Neural cell (in vitro differentiated cells): ENCODE data around the gene LAIR2. TPM values are rescaled to one million over a fixed set of nuclear protein-coding genes. Genes with fewer than 3 reads are reported as not detected.

ENCODE experiments used
- H2AFZ ChIP-seq: fragments of 200-600, 300-800 bp; sonication (generic), shearing (Covaris generic); 2 replicates; pipeline ENCODE4 v1.6.0; 2014; ENCODE audit warnings: low read depth, mild to moderate bottlenecking, antibody characterized with exemption, low read length, moderate library complexity
- H3F3A ChIP-seq: fragments of 200-600 bp; shearing (Covaris generic); 2 replicates; pipeline ENCODE4 v1.6.1; 2016; ENCODE audit warnings: mild to moderate bottlenecking, moderate library complexity, mixed read lengths, antibody characterized with exemption, low read length; ENCODE audit not compliant: insufficient read depth, poor library complexity, severe bottlenecking
- H3K27ac ChIP-seq: fragments of 200-600, 300-800 bp; sonication (generic), shearing (Covaris generic); 2 replicates; pipeline ENCODE4 v1.5.1; 2014; ENCODE audit warnings: mild to moderate bottlenecking, low read length, moderate library complexity
- H3K27me3 ChIP-seq: fragments of 300-800, 200-600 bp; sonication (generic), shearing (Covaris generic); 2 replicates; pipeline ENCODE4 v1.6.0; 2014; ENCODE audit warnings: mild to moderate bottlenecking, low read depth, low read length, moderate library complexity; ENCODE audit not compliant: insufficient read depth
- H3K36me3 ChIP-seq: fragments of 300-800, 200-600 bp; sonication (generic), shearing (Covaris generic); 2 replicates; pipeline ENCODE4 v1.5.1; 2014; ENCODE audit warnings: mild to moderate bottlenecking, antibody characterized with exemption, low read length, moderate library complexity; ENCODE audit not compliant: insufficient read depth
- H3K4me2 ChIP-seq: fragments of 300-800, 200-600 bp; sonication (generic), shearing (Covaris generic); 2 replicates; pipeline ENCODE4 v1.6.0; 2014; ENCODE audit warnings: mild to moderate bottlenecking, low read length
- H3K4me3 ChIP-seq: fragments of 300-800, 200-600 bp; sonication (generic), shearing (Covaris generic); 2 replicates; pipeline ENCODE4 v1.5.1; 2014; ENCODE audit warnings: mild to moderate bottlenecking, low read length, moderate library complexity
- H3K79me2 ChIP-seq: fragments of 200-600 bp; shearing (Covaris generic); replicated peaks from 2 replicates; pipeline ENCODE4 v1.6.0; 2014; ENCODE audit warnings: mild to moderate bottlenecking, low read length, moderate library complexity; ENCODE audit not compliant: insufficient read depth
- H3K9ac ChIP-seq: fragments of 300-800, 200-600 bp; sonication (generic), shearing (Covaris generic); 2 replicates; pipeline ENCODE4 v1.6.1; 2016; ENCODE audit warnings: mild to moderate bottlenecking, low read length, mixed read lengths
- H3K9me2 ChIP-seq: fragments of 200-600 bp; shearing (Covaris generic); 2 replicates; pipeline ENCODE4 v1.6.1; 2016; ENCODE audit warnings: mild to moderate bottlenecking, low read length, mixed read lengths; ENCODE audit not compliant: insufficient read depth
- H3K9me3 ChIP-seq: fragments of 200-600, 300-800 bp; sonication (generic), shearing (Covaris generic); 2 replicates; pipeline ENCODE4 v1.6.1; 2016; ENCODE audit warnings: mild to moderate bottlenecking, mixed run types, low read length, moderate library complexity, mixed read lengths
- H4K20me1 ChIP-seq: fragments of 200-600 bp; shearing (Covaris generic); 2 replicates; pipeline ENCODE4 v1.6.1; 2016; ENCODE audit warnings: mild to moderate bottlenecking, mixed run types; ENCODE audit not compliant: insufficient read depth
- EP300 ChIP-seq: fragments of 450-650 bp; conservative IDR thresholded peaks from 2 replicates; pipeline ENCODE4 v1.6.1; 2014; ENCODE audit warnings: antibody characterized with exemption, mild to moderate bottlenecking, moderate library complexity; ENCODE audit not compliant: poor library complexity, severe bottlenecking
- EZH2 ChIP-seq: fragments of 200-600, 300-800 bp; shearing (Covaris generic), sonication (generic); IDR thresholded peaks from 2 replicates; pipeline ENCODE4 v1.6.1; 2014; ENCODE audit warnings: antibody characterized with exemption, low read length, borderline replicate concordance, mild to moderate bottlenecking; ENCODE audit not compliant: insufficient read depth, poor library complexity, severe bottlenecking
- MXI1 ChIP-seq: fragments of 450-650 bp; conservative IDR thresholded peaks from 2 replicates; pipeline ENCODE4 v1.6.1; 2014; ENCODE audit warnings: antibody characterized with exemption, mild to moderate bottlenecking; ENCODE audit not compliant: poor library complexity, severe bottlenecking
- POLR2AphosphoS5 ChIP-seq: IDR thresholded peaks from 2 replicates; pipeline ENCODE4 v1.6.1; 2012
- RAD21 ChIP-seq: fragments of 450-650 bp; conservative IDR thresholded peaks from 2 replicates; pipeline ENCODE4 v1.6.1; 2014; ENCODE audit warnings: antibody characterized with exemption, mild to moderate bottlenecking, moderate library complexity
- SMC3 ChIP-seq: fragments of 450-650 bp; conservative IDR thresholded peaks from 2 replicates; pipeline ENCODE4 v1.6.1; 2014; ENCODE audit warnings: antibody characterized with exemption, mild to moderate bottlenecking, moderate library complexity; ENCODE audit not compliant: poor library complexity
- TAF1 ChIP-seq: IDR thresholded peaks from 2 replicates; pipeline ENCODE4 v1.6.1; 2012; ENCODE audit warnings: low read depth
- polyA plus RNA-seq: library from polyadenylated mRNA; depleted of rRNA; stranded (reverse); fragments of >200 nt; gene quantifications from 2 replicates; pipeline ENCODE4 v1.2.3, GENCODE V29; 2014
- TF ChIP-seq, protein P1 (sequence below): IDR thresholded peaks from 2 replicates; pipeline ENCODE4 v1.6.1; 2012; ENCODE audit warnings: borderline replicate concordance
- TF ChIP-seq, protein P2 (sequence below): fragments of 450-650 bp; IDR thresholded peaks from 2 replicates; pipeline ENCODE4 v1.5.1; 2014; ENCODE audit warnings: antibody characterized with exemption, mild to moderate bottlenecking, moderate library complexity; ENCODE audit not compliant: poor library complexity, severe bottlenecking

The LAIR2 gene
- polyA plus RNA-seq, 1 donor from 2014 or later, result not detected

DNA sequence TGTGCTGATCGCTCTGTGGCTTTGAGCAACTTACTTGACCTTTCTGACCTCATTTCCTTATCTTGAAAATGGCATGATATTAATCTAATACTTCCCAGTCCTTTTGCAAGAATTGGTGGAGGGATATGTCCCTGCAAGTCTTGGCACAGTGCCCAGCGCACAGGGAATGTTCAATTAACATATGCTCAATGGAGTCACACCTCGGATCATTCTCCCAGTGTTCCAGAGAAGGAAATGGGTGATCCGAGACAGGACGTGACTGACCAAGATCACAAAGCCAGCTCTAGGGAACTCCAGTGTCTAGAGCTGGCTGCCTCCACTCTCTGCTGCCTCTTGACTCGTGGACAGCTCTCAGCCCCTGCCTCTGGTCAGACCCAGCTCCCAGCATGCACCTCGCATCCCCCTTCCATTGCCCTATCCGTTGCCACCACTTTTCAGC, 33.1 kb upstream of the LAIR2 start:
- no peaks in the 10 kb centered on the region for H3K36me3 ChIP-seq
- no peaks in the 10 kb centered on the region for H4K20me1 ChIP-seq
- TF ChIP-seq TAF1, result no peak
- TF ChIP-seq EZH2, result no peak
- no peak for TF ChIP-seq SMC3
- TF ChIP-seq, protein P1, sequence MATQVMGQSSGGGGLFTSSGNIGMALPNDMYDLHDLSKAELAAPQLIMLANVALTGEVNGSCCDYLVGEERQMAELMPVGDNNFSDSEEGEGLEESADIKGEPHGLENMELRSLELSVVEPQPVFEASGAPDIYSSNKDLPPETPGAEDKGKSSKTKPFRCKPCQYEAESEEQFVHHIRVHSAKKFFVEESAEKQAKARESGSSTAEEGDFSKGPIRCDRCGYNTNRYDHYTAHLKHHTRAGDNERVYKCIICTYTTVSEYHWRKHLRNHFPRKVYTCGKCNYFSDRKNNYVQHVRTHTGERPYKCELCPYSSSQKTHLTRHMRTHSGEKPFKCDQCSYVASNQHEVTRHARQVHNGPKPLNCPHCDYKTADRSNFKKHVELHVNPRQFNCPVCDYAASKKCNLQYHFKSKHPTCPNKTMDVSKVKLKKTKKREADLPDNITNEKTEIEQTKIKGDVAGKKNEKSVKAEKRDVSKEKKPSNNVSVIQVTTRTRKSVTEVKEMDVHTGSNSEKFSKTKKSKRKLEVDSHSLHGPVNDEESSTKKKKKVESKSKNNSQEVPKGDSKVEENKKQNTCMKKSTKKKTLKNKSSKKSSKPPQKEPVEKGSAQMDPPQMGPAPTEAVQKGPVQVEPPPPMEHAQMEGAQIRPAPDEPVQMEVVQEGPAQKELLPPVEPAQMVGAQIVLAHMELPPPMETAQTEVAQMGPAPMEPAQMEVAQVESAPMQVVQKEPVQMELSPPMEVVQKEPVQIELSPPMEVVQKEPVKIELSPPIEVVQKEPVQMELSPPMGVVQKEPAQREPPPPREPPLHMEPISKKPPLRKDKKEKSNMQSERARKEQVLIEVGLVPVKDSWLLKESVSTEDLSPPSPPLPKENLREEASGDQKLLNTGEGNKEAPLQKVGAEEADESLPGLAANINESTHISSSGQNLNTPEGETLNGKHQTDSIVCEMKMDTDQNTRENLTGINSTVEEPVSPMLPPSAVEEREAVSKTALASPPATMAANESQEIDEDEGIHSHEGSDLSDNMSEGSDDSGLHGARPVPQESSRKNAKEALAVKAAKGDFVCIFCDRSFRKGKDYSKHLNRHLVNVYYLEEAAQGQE, result no peak
- no peak for TF ChIP-seq RAD21
- TF ChIP-seq POLR2AphosphoS5, result no peak
- TF ChIP-seq, protein P2, sequence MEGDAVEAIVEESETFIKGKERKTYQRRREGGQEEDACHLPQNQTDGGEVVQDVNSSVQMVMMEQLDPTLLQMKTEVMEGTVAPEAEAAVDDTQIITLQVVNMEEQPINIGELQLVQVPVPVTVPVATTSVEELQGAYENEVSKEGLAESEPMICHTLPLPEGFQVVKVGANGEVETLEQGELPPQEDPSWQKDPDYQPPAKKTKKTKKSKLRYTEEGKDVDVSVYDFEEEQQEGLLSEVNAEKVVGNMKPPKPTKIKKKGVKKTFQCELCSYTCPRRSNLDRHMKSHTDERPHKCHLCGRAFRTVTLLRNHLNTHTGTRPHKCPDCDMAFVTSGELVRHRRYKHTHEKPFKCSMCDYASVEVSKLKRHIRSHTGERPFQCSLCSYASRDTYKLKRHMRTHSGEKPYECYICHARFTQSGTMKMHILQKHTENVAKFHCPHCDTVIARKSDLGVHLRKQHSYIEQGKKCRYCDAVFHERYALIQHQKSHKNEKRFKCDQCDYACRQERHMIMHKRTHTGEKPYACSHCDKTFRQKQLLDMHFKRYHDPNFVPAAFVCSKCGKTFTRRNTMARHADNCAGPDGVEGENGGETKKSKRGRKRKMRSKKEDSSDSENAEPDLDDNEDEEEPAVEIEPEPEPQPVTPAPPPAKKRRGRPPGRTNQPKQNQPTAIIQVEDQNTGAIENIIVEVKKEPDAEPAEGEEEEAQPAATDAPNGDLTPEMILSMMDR, result no peak
- no peak for TF ChIP-seq EP300
- no peak for TF ChIP-seq MXI1
- H3K27ac ChIP-seq, result no peak overlapping the region
- no peak overlapping the region for H2AFZ ChIP-seq
- H3K27me3 ChIP-seq, result peaks cover 20% of the 10 kb centered on the region
- H3F3A ChIP-seq, result no peaks in the 10 kb centered on the region
- no peaks in the 10 kb centered on the region for H3K79me2 ChIP-seq
- H3K4me2 ChIP-seq, result no peak overlapping the region
- H3K9me2 ChIP-seq, result no peaks in the 10 kb centered on the region
- H3K9ac ChIP-seq, result no peak overlapping the region
- no peak overlapping the region for H3K4me3 ChIP-seq
- H3K9me3 ChIP-seq, result no peaks in the 10 kb centered on the region

DNA sequence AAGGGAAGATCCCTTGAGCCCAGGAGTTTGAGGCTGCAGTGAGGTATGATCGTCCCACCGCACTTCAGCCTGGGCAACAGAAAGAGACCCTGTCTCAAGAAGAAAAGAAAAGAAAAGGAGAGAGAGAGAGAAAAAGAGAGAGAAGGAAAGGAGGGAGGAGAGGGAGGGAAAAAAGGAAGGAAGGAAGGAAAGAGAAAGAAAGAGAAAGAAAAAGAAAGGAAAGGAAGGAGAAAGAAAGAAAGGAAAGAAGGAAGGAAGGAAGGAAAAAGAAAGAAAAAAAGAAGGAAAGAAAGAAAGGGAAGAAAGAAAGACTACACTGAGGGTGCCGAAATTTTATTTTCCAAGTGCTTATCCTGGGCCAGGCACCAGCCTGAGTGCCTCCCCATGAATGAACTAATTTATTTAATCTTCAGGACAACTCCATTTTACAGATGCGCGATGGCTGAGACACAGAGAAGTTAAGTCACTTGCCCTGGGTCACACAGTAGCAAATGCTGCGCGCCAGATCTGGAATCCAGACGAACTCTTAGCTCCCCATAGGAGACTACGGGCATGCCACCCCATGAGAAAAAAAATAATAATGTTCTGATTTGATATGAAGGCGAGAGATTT, 32.2 kb upstream of the LAIR2 start:
- Histone ChIP-seq H3K36me3 (no peaks in the 10 kb centered on the region), H3K9me2 (no peaks in the 10 kb centered on the region), H3K9me3 (no peaks in the 10 kb centered on the region), H3K27ac (no peak overlapping the region), H3K79me2 (no peaks in the 10 kb centered on the region), H3K9ac (no peak overlapping the region), H2AFZ (no peak overlapping the region), H4K20me1 (no peaks in the 10 kb centered on the region), H3K27me3 (peaks cover 17% of the 10 kb centered on the region), H3K4me3 (no peak overlapping the region), H3F3A (no peaks in the 10 kb centered on the region), H3K4me2 (no peak overlapping the region)
- TF ChIP-seq POLR2AphosphoS5 (no peak), EP300 (no peak), TAF1 (no peak), RAD21 (no peak), SMC3 (no peak), MXI1 (no peak), EZH2 (no peak)
- TF ChIP-seq, protein P2, result no peak
- TF ChIP-seq, protein P1, result no peak
